Stimulated activated CD8-positive, alpha-beta memory T cell treated with anti-CD3 and anti-CD28 coated beads, Interleukin-2, amount 100 ng/mL, for 1 hour (primary cell): ENCODE measurements around the gene KIAA1217.
"Not testable (repeated sequence)": the region's sequence is repeated elsewhere in the genome, so short reads cannot be mapped to it uniquely, and the experiment has no call there.

Source experiments
- DNase-seq, 2 donors: peaks; one replicate each; pipeline ENCODE4 v3.0.0-alpha.2; 2020; ENCODE audit warnings: low read depth in 2 of 2

The KIAA1217 gene

DNA sequence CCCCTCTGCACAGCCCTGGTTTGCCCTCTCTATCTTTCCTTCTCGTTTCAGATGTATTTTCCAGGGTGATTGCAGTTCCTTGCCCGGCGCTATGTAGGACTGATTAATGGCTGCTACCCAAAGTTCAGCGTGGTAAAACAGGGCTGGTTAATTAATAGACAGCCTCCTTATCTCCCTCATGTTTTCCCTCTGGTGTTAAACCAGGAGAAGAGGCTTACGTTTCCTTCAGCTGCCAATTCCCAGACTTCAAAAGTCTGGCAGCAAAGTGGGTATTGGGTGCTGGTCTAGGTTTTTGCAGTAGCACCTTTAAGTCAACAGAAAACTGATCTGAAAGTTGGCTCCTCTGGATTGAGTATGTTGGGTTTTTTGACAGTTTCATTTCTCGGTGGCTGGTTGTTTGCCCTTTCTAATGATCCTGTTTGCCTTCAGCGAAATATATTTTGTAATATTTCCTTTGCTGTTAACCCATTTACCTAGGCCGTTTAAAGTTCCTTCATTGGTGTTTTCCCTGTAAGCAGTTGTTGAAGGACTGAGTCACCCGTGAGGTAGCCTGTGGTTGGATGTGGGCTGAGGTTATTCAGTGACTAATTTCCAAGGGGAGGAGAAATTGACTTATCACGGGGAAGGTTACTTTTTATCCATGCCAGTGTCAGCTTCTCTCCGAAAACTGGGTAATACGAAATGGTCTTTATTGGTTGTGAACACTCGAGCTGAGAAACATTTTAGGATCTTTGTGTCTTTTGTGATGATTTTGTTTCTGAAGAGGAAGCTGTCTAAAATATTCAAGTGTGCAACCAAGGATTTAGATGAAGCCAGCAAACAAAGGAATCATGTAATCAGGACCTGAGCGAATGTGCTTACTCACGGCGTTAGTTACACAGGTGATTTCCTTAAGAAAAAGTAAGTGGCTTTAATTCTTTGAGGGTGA lies 257.2 kb downstream of the KIAA1217 start:
- DNase-seq = no peak

DNA sequence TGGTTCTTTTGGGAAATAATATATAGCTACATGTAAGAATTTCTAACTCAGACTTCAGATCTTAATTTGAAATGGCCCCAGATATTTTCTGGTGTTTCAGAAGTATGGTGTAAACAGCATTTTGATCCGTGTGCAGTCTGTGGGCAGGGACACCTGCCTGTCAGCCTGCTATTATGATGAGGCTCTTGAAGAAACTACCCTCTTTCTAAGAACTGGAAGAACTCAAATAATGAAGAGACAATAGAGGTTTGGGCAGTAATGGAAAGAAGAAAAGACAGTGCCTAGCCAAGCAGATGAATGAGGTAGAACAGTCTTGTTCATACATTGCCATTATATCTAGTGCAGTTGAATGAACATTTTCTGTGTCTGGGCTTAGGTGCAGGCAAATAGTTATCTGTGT lies 258.2 kb downstream of the KIAA1217 start:
- DNase-seq = no peak

GRCh38 chr10:24467605-24468004 lies 258.7 kb downstream of the KIAA1217 start:
- no peak for DNase-seq

DNA sequence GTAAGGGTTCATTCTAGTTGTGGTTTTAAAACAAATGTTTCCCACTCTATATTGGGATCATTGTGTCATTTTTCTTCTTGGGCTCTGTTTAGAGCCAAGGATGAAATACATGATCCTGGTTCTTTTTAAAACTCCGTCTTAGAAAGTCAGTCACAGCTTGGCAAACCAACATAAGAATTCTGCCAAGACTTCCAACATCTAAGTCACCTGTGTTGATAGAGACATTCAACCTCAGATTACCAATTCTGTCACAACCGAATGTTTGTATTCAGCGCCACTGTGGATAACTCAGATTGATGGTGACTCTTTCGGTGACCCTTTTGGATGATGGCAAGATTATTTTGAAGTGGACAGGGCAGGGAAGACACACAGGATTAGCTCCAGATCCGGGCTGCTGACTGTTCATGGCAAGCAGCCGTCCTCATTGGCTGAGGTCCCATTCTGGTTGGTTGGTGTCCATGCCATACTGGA lies 259.4 kb downstream of the KIAA1217 start:
- no peak for DNase-seq

DNA sequence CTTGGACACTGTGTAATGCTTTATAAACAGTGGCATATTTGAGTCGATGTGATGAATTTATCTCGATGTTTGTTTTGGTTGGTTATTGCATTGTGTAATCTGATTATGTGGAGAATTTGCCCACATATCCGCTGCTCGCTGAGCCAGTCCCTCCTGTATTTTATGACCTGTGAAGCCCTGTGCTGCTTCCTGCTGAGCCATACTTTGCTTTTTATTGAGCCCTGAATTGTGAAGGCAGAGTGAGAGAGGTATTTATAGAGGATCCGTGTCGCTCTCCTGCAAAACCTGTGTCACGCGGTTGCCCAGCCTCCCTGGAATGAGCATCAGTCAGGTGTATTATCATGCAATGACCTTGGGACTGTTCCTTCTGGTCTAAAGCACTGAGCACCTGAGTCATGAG lies 261.1 kb downstream of the KIAA1217 start:
- no peak for DNase-seq

GRCh38 chr10:24475598-24475997 lies 266.7 kb downstream of the KIAA1217 start:
- no peak for DNase-seq

DNA sequence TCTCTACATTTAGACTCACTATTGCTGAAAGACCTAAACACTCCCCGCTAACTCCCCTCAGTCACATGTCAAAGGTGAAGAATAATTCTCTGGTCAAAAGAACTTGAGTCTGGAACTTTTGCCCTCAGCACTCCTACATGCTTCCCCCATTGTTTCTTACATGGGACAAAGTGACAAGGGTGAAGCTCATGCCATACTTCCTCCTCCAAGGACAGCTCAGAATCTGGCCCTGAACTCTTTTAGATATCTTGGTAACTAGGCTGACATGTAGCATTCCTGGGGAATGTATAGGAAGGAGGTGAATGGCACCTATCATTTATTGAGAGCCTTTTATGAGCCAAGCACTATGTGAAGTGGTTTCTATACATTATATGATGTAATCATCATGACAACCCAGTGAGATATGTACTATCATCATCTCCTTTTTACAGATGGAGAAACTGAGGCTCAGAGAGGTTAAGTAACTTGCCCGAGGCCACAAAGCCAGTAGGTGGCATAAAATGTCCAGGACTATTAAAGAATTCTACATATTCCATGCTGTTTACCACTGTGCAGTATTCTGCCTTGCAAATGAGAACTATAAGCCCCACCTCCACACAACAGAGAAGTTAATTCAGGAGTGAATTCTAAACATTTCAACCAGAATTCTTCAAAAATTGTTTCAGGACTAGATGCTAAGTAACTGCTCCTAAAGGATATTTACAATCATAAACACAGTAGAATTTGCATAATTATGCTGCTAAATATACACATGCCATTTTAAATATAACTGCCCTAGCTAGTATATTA lies 268.2 kb downstream of the KIAA1217 start:
- DNase-seq = no peak

- no peak for DNase-seq
Measured at GRCh38 chr10:24477915-24478314, 269.0 kb downstream of the KIAA1217 start.

GRCh38 chr10:24479806-24480205 lies 270.9 kb downstream of the KIAA1217 start:
- DNase-seq = no peak

- no peak for DNase-seq
Measured at GRCh38 chr10:24480447-24480846, 271.5 kb downstream of the KIAA1217 start.

GRCh38 chr10:24481241-24481640 lies 272.3 kb downstream of the KIAA1217 start:
- DNase-seq = no peak

DNA sequence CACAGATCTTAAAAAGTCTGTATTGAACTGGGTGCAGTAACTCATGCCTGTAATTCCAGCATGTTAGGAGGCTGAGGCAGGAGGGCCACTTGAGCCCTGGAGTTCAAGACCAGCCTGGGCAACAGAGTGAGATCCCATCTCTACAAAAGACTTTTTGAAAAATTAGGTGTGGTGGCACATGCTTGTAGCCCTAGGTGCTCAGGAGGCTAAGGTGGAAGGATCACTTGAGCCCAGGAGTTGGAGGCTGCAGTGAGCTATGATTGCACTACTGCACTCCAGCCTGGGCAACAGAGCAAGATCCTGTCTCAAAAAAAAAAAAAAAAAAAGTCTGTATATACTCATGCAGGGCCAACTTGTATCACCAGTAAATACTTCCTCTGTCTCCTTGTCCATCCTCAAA lies 273.8 kb downstream of the KIAA1217 start:
- DNase-seq = not testable (repeated sequence)

GRCh38 chr10:24483701-24484100 lies 274.8 kb downstream of the KIAA1217 start:
- DNase-seq = no peak

- no peak for DNase-seq
Measured at GRCh38 chr10:24484771-24485170, 275.8 kb downstream of the KIAA1217 start.

DNA sequence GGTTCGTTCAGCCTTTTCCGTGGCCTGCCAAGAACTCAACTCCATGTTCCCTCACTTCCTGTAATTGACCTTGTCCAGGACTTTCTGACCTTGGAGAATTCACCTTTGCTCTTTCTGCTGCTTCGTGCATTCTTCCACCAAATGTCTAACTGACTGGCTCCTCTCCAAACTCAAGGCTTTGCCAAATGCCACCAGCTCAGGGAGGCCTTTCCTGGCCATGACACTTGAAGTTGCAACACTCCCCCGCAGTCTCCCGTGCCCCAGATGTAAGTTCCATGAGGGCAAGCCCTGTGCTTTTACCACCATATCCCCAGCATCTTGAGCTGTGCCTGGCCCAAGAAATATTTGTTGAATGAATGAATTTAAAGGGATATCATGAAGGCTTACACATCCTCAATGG lies 276.4 kb downstream of the KIAA1217 start:
- no peak for DNase-seq

DNA sequence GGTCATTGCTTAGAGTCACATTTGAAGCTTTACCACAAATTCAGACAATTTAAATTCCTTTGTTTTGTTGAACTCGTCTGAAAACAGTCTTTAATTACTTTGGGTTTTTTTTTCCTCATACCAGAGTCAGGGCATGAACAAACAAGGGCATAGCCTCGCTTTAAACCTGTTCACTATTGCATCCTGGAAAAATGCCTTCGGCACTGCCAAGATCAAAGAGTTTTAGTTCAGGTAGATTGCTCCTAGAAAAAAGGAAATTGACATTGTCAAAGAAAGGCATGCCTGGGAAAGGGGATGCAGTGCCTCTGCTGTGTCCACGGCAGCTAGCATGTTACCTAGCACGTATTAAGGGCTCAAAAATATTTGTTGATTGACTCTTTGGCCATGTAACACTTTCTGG lies 279.7 kb downstream of the KIAA1217 start:
- DNase-seq = no peak

- DNase-seq = no peak
Measured at GRCh38 chr10:24493165-24493564, 284.2 kb downstream of the KIAA1217 start.

GRCh38 chr10:24494236-24494635 lies 285.3 kb downstream of the KIAA1217 start:
- DNase-seq = no peak

GRCh38 chr10:24494777-24495176 lies 285.8 kb downstream of the KIAA1217 start:
- no peak for DNase-seq

- no peak for DNase-seq
Measured at GRCh38 chr10:24495666-24496460, 286.9 kb downstream of the KIAA1217 start.

GRCh38 chr10:24496906-24497305 lies 288.0 kb downstream of the KIAA1217 start:
- DNase-seq = no peak
